Vagina (tissue), 2 donors: ENCODE data around the gene IRAK1.

ENCODE experiments used
- CTCF ChIP-seq, 3 experiments: fragments of 450-650 bp in 2 of 3; fragments of 200-600 bp in 1 of 3; sonication (generic) in 1 of 3; IDR thresholded peaks; one replicate each; pipeline ENCODE4 v1.5.1; 2017 to 2019; ENCODE audit warnings: antibody characterized with exemption in 3 of 3, mild to moderate bottlenecking in 2 of 3, moderate library complexity in 2 of 3
- POLR2AphosphoS5 ChIP-seq, 2 donors: sonication (generic); formaldehyde crosslinking; IDR thresholded peaks; one replicate each; pipeline ENCODE4 v1.9.0; 2017; ENCODE audit warnings: antibody characterized with exemption in 2 of 2, mild to moderate bottlenecking in 2 of 2, low read depth in 1 of 2; ENCODE audit not compliant: insufficient read depth in 1 of 2

GRCh38 chrX:154040863-154041262 lies 21.2 kb upstream of the IRAK1 start:
- no peak for TF ChIP-seq POLR2AphosphoS5 (IDR thresholded peaks at IDR 0.05; ENCODE audit: insufficient read depth in 1 of 2, low read depth in 1 of 2)
- no peak for TF ChIP-seq CTCF (IDR thresholded peaks at IDR 0.05)
